Pulmonary artery endothelial cell (primary cell): ENCODE measurements around the gene PLOD2. TPM values are rescaled to one million over a fixed set of nuclear protein-coding genes. Genes with fewer than 3 reads are reported as not detected.

Experiments
- DNase-seq: peaks from one replicate; pipeline ENCODE4 v3.0.0-alpha.2; 2011; ENCODE audit warnings: low read depth, low spot score
- total RNA-seq: library from RNA; depleted of rRNA; stranded (reverse); fragments of >200 nt; gene quantifications from 2 replicates; pipeline ENCODE4 v1.2.3, GENCODE V29; 2014

PLOD2 gene
- total RNA-seq, 1 donor from 2014 or later, result 312 TPM

GRCh38 chr3:146047485-146047884, 113.5 kb downstream of the PLOD2 start:
- DNase-seq, result no peak

- no peak for DNase-seq
Observed at GRCh38 chr3:146044046-146044445, 116.9 kb downstream of the PLOD2 start.

- no peak for DNase-seq
Observed at GRCh38 chr3:146040630-146041029, 120.4 kb downstream of the PLOD2 start.

- no peak for DNase-seq
Observed at GRCh38 chr3:146037697-146038096, 123.3 kb downstream of the PLOD2 start.

GRCh38 chr3:146036281-146036680, 124.7 kb downstream of the PLOD2 start:
- no peak for DNase-seq

GRCh38 chr3:146035366-146035765, 125.6 kb downstream of the PLOD2 start:
- no peak for DNase-seq

- DNase-seq, result no peak
Observed at GRCh38 chr3:146033950-146034349, 127.0 kb downstream of the PLOD2 start.

- no peak for DNase-seq
Observed at GRCh38 chr3:146026547-146026946, 134.4 kb downstream of the PLOD2 start.

- DNase-seq, result no peak
Observed at GRCh38 chr3:146024260-146024659, 136.7 kb downstream of the PLOD2 start.

- no peak for DNase-seq
Observed at GRCh38 chr3:146020969-146021368, 140.0 kb downstream of the PLOD2 start.

- DNase-seq, result no peak
Observed at GRCh38 chr3:146019508-146019907, 141.5 kb downstream of the PLOD2 start.

Other genes with a start within 250 kb of the PLOD2 start
- 89.9 and 102 TPM in 2 replicates for gene PLSCR4, start 89.9 kb upstream of the PLOD2 start, total RNA-seq